Right forelimb (tissue), 1 donor: ENCODE results near the gene HSPA1B.
"Not testable (repeated sequence)": the region's sequence is repeated elsewhere in the genome, so short reads cannot be mapped to it uniquely, and the experiment has no call there.

ENCODE experiments used
- DNase-seq: peaks from one replicate; pipeline ENCODE4 v3.0.0-alpha.2; 2018

Gene HSPA1B

DNA sequence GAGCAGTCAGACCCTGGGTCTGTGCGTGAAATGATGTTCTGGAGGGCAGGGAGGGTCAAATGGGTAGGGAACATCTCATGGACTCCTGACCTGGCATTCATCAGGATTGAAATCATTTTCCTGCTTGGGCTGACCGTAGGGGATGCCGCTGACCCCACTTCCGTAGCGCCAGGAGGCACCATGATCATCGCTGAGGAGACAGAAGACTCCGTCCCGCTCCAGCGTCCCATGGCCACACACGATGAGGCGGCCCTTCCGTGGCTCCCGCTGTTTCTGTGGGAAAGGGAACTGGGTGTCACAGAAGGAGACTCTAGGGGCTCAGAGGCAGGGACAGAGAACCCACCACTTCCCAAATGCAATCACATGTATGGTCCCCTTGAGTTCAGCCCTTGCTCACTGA lies 32.8 kb downstream of the HSPA1B start:
- no peak for DNase-seq

DNA sequence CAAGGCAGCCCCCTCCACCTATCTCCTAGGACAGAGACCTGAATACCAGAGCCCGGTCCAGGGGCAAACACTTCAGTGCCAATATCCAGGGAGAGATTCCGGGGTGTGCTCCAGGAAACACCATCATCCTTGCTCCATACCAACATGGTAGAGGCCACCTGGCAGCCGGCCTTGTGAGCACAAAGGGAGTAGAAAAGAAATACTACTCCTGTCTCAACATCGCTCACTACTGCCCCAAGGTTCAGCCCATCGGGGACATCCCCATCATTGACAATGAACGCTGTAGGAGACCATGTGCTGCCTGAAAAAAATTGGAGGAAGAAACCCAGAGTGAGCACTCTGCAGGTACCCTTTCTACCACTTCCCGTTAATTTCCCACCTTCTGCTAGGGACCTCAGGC lies 33.6 kb downstream of the HSPA1B start:
- DNase-seq = no peak

DNA sequence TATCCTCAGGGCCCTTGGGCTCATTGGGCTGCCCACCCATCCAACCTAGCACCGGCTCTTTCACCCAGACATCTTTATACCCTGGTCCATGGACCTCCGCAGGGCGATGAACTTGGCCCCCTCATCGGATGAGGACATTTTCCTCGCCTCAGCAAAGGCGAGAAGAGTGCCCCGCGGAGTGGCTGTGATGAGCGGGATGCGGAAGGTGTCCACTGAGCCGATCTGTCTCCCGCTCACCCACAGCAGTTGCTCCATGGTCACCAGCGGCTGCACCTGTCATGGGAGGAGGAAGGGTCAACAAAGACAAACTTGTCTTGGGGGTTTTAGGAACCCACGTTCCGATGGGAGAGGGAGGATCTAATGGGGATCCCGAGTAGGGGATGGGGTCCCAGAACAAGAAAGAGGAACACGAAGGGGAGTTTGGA lies 34.4 kb downstream of the HSPA1B start:
- DNase-seq = no peak

DNA sequence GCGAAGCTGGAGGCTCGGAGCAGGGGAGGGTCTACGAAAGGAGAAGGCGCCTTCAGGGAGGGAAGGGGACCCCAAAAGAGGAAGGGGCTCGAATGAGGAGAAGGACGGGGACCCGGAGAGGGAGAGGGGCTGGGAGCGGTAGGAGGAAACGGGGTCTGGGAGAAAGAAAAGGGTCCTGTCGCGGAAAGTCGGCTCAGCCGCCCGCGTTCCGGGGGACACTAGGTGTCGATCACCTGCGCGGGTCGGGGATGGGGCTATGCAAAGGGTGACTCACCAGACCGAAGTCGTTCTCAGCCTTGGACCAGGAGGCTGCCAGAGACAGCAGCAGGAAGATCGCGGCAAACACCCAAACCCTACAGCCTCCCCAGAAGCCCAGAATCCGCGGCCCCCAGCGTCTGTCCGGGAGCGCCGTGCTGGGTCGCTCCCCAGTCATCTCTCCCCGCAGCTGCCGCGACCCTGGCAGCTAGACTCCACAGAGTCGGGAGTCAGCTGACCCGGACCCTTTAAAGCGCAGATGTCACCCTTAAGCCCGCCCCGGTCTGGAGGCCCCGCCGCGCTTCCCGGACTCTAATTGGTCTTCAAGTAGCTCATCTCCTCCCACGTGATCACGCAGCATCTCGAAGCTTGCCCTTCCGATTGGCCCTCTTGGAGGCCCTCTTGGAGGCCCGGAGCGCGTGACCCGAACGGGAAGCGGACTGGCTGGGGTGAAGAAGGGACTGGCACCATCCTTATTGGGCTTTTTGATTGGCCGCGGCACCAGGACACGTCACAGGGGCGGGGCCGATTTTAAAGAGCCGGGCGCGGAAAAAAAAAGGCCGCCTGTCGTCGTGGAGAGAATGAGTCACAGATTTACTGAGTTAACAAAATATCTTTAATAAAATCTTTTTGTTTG lies 35.1 kb downstream of the HSPA1B start, which contains the start of gene NEU1:
TSS of gene NEU1 (minus strand) at position 478 of the 892 bp plus-strand sequence. CDS start at position 433, 45 bp downstream.
- DNase-seq = peak; percentile 98

DNA sequence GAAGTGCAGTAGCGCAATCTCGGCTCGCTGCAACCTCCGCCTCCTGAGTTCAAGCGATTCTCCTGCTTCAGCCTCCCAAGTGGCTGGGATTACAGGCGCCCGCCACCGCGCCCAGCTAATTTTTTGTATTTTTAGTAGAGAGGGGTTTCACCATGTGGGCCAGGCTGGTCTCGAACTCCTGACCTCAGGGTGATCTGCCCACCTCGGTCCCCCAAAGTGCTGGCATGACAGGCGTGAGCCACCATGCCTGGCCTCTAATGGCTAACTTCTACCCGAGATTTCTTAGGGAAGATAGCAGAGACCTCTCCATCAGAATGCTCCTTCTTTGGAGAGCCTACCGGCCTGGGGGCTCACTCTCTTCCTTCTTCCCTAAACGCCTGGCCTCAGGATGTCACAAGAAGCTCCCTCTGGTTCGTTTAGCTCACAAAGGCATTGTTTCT lies 36.6 kb downstream of the HSPA1B start:
- DNase-seq = not testable (repeated sequence)

DNA sequence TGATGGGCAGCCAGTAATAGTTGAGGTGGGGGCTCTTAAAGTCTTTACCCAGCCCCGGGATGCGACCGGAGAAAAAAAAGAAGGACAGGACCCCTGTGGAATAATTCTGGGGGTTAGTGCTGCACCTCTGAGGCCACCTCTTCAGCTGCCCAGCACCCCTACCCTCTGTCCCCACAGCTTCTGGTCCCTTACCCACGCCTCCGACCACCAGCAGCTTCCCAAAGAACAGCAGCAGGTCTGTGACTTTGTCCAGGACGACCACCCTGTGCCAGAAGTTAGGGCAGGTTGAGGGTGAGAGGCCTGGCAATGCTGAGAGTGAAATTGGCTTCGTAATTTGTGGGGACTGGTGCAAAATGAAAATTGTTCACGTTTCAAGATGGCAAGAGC lies 37.3 kb downstream of the HSPA1B start:
- no peak for DNase-seq

DNA sequence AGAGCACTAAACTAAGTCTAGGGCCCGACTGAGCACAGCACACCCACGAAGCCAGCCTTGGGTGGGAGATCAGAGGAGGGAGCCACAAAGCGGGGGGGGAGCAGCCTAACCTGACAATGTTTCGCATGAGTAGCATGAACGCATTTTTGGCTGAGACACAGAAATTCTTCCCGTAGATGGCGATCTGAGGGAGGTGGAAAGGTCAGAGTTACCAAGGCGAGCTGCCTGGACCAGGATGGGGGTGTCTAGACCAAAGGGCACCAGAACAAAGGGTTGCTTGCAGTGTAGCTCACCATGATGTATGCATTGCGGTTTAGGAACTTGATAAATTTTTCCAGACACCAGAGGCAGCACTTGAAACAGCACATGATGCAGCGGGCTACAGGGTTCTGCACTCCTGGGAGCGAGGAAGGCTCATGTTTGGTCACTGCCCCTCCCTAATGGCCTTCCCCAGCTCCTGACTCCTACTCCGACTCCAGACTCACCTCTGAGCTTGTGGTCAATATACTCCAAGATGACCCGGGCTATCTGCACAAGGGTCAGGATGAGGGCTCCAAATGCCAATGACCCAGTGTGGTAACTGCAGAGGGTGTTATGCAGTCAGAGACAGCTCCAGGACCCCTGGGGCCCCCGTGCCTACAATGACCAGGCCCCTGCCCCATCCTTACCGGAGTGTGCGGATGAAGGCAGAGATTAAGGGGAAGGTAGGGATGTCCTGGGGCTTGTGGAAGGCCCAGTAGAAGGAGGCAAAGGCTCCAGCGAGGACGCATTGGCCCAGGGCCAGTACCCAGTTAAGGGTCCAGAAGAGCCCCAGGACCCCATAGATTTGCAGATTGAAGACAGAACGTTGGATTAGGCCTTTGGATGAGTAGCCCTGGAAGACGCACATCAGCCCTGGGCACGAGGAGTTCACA lies 37.9 kb downstream of the HSPA1B start:
- no peak for DNase-seq

DNA sequence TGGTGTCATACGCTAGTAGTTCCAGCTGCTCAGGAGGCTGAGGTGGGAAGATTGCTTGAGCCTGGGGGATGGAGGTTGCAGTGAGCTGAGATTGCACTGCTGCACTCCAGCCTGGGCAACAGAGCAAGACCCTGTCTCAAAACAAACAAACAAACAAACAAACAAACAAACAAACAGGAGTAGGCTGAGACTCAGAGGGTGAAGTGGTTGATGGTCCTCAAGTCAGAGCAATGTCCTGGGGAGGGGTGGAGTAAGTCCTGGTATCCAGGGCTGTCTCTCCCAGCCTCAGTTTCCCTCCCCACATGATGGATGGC lies 41.1 kb downstream of the HSPA1B start:
- DNase-seq = not testable (repeated sequence)

DNA sequence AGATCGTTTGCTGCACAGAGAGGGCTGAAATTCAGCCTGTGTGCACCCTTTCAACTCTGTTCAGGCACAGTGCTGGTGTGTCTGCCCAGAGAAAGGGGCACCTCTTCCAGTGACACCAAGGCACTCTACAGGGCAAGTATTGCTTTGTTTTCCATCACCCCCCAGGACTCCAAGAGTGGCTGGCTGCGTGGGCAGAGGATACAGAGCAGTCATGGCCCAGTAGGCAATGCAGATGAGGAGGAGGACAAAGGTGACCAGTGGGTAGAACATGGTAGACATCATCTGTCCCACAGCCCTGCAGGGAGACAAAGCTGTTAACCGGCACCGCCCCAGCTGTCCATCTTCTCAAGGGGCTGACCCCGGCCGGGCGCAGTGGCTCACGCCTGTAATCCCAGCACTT lies 41.8 kb downstream of the HSPA1B start:
- no peak for DNase-seq

DNA sequence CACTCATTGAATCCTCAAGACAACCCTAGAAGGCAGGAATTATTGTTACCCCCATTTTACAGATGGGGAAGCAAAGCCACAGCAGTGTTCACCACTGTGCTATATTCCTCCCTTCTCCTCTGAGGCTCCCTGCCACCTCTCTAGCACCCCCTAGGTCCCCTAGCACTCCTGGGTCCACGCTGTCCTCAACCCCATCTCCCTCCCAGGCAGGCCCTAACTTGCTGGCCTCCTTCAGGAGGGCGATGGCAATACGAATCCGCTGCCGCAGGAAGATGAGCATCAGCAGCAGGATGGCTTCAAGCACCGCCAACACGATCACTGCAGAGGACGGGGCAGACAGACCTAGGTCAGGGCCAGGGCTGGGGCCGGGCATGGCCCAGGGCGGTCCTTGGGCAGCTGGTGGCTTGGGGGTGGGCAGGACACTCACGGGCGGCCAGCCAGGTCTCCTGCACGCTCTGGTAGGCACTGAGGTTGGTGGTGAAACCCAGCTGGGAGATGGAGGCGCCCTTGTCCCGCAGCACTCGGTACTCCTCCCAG lies 42.9 kb downstream of the HSPA1B start:
- no peak for DNase-seq

DNA sequence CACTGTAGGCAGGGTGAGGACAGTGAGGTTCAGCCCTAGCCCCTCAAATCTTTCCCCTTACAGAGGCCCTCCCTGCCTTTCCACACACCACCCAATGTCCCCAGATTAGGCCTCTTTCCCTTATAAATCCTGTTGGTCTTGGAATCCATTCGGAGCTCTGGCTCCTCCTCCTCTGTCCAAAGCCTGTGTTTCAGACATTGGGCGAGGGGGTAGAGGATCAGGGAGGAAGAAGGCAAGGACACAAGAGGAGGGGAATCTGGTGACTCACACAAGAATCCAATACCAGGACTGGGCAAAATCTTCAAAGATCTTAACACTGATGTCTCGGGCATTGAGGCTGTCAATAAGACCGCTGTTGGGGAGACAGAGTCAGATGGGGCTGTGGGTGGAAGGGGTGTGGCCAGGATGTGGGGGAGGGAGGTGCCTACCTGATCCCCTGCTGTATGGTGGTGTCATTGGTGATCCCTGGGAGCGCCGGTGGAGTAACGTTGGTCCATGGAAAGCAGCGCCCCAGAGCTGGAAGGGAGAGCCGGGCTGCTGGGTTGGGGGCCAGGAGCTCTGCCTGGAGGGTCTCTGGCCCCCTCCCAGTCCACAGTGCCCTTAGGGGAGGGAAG lies 43.6 kb downstream of the HSPA1B start:
- no peak for DNase-seq

DNA sequence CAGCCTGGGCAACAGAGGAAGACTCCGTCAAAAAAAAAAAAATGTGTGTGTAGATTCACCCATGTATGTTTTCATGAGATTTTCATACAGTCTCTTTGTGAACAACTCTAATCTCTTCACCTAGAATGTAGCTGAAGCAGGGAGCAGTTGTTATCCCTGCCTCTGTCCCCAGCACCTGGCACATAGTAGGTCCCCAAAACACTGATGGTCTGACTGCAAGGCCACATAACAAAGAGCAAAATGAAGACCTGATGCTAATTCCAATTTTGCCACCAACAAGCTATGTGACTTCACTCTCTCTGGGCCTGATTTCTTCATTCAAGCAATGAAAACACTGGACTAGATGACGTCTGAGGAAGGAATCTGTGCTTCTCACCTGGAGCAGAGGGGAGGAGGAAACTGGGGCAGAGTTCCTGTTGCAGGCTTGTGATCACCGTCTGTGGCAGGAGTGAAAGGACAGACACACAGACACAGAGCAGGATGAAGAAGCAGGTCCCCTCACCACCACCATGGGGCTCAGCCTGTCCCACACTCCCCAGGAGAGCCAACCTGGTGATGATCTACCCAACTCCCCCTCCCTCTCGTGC lies 46.6 kb downstream of the HSPA1B start:
- no peak for DNase-seq

DNA sequence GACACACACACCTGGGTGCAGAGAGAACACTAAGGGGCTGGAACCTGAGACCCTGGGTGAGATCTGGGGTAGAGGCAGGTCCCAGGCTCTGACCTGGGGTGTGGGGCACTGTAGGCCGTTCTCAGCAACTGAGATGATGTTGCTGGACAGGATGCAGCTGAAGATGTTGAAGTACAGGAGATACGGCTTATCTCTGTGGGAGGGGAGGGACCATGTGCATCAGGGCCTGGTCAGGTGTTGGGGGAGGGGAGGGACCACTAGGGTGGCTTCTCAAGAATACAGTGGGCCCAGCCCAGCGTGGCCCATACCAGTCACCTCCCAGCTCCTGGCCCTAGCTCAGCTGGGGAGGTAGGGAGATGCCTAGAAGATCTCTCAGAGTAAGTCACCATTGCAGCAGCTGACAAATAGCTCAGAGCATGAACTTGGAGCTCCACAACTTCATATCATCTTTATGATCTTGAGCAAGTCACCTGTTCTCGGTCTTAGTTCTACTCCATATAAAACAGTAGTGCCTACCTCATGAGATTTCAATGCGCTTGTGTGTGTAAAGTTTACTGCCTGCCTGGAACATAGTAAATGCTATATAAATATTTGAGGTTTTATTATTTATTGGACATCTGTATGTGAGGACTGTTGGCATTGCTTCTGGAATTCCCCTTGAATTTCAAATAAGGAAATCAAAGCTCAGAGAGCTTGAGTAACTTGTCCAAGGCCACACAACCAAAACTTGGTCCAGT lies 47.5 kb downstream of the HSPA1B start:
- no peak for DNase-seq

DNA sequence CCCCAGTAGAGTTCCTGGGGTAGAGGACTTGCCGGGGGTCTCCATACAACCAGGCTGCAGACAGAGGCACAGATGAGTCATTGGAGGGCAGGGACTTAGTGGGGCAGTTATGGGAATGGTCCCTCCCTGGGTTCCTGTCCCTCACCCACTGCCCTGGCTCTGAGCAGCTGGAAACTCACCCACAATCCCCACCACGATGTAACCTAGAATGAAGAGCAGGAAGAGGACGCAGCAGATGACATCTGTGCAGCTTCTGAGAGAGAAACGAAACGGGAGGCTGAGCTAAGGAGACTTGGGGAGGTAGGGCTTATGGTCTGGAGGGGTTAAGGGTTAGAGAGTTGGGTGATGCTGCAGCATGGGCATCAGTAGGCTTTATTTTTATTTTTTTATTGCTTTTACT lies 48.3 kb downstream of the HSPA1B start:
- DNase-seq = no peak

DNA sequence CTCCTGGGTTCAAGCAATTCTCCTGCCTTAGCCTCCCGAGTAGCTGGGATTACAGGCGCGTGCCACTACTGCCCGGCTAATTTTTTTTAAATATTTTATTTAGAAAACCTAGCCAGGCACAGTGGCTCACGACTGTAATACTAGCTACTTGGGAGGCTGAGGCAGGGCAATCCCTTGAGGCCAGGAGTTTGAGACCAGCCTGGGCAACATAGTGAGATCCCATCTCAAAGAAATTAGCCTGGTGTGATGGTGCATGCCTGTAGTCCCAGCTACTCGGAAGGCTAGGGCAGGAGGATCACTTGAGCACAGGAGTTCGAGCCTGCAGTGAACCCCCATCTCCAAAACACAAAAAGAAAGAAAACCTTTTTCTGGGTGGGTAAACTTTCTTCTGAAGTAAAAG lies 48.8 kb downstream of the HSPA1B start:
- DNase-seq = no peak

DNA sequence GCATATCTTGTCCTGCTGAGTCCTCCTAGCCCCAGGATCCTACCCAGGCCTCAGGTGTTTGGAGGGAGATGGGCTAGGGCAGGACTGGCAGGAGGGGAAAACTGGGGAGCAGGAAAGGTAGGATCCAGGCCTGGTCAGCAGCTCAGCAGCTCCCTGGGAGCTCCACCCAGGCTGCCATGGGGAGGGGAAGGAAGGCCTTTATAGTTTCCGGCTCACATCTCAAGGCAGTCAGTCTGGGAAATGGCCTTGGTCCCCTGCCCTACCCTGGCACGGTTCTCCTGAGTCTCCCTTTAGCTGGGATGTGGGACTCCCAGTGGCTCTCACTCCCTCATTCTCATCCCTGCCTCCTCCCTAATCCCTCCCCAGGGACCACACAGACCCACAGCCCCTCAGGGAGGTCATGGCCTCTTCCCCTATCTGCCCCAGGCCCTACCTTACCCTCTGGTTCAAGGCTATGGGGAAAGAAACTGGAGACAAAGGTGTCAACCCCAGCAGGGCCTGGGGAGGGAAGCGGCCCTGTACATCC lies 49.6 kb downstream of the HSPA1B start:
- no peak for DNase-seq

DNA sequence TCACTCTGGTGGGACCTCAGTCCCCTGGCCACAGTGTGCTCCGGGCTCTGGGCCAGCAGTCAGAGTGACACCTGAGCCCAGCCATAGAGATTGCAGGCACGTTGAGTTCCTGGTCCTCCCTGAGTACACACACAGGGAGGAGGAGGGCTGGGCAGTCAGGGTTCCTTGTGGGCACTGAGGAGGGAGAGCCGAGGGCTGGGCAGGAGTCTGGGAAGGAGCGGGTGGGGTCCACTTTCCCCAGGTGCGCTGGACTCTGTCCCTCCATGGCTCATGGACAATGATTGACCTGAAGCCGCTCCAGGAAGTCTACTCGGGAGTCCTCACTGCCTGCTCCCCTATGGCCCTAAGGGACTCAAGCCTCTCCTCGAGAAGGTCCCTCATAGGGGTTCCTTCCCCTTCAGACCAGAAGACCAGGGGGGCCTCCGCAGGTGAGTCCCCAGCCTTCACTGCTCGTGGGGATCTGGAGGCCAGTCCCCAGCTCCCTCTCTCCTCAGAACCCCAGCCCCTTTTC lies 50.2 kb downstream of the HSPA1B start:
- DNase-seq = no peak

DNA sequence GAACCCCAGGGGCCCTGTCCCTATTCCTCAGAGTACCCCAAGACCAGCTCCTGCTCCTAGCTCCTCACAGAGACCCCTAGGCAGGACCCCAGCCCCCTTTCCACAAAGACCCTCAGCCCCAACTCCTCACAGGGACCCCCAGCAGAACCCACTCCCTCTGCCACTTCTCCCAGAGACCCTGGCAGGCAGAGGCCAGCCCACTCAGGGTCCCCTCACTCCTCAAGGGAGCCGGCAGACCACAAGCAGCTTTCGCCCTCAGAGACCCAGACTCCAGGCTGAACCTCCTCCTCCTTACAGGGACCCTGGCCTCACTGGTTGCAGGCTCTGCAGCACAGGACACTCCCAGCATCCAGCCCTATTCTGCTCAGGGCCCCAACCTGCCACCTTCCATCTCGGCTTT lies 50.7 kb downstream of the HSPA1B start:
- no peak for DNase-seq

DNA sequence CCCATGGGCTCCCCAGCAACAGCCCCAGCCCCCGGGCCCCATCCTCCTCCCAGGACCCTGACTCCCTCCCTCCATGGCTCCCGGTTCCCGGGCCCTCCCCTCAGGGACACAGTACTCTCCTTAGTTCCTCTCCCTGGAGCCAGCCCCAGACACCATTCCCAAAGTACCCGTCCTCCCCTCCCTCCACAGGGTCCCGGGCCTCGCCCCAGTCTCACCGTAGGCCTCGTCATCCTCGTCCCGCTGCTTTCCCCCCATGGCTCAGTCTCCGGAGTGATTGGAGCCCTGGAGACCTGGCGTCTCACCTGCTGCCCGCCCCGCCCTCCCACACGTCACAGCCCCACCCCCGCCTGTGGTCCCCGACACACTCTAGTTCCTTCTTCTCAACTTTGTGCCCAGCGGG lies 51.2 kb downstream of the HSPA1B start, which contains the start of gene SLC44A4:
TSS of gene SLC44A4 (minus strand) at position 272 of the 400 bp plus-strand sequence. CDS start at position 255, 17 bp downstream.
- DNase-seq = no peak

DNA sequence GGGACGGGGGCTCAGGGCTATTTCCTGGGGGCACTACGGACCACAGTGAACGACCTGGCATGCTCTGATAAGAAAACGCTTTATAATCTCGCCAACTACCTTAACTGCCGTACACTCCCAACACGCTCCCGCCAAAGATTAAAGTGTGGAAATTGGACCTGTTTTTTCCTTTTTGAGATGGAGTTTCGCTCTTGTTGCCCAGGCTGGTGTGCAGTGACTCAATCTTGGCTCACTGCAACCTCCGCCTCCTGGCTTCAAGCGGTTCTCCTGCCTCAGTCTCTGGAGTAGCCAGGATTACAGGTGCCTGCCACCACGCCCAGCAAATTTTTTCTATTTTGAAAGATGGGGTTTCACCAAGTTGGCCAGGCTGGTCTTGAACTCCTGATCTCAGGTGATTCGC lies 51.6 kb downstream of the HSPA1B start:
- DNase-seq = no peak
